ENCODE data around the gene CERS6.
"Not testable (repeated sequence)": the region's sequence is repeated elsewhere in the genome, so short reads cannot be mapped to it uniquely, and the experiment has no call there.

The CERS6 gene

DNA sequence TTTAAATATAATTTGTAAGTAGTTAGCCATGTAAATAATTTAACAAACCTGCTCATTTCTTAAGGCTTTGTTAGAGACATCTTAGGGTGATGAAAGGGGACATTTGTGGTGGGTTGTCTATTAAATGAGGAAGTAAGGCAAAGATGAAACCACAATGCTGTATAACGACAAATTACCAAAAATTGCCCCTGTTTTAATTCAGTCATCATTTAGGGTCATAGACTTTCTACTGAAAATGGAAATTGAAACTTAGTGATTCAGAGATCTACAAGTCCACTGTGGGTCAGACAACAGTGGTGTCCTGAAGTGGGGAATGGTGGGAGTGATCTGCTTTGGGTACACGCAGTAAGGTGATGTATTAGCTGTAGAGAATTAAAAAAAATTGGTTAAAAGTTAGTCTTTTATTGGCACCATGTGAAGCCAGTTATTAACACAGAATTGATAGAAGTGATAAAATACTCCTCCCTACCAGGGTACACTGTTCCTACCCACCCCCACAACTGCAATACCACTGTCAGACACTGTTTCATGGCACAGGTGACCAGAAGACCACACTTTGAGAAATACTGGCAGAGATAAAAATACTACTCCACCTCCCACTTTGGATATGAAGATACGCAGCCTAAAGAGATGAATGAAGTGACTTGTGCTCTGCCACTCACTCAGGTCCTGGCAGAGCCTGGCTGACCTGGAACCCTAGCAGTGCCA lies 13.4 kb downstream of the CERS6 start:
- no peak for DNase-seq

DNA sequence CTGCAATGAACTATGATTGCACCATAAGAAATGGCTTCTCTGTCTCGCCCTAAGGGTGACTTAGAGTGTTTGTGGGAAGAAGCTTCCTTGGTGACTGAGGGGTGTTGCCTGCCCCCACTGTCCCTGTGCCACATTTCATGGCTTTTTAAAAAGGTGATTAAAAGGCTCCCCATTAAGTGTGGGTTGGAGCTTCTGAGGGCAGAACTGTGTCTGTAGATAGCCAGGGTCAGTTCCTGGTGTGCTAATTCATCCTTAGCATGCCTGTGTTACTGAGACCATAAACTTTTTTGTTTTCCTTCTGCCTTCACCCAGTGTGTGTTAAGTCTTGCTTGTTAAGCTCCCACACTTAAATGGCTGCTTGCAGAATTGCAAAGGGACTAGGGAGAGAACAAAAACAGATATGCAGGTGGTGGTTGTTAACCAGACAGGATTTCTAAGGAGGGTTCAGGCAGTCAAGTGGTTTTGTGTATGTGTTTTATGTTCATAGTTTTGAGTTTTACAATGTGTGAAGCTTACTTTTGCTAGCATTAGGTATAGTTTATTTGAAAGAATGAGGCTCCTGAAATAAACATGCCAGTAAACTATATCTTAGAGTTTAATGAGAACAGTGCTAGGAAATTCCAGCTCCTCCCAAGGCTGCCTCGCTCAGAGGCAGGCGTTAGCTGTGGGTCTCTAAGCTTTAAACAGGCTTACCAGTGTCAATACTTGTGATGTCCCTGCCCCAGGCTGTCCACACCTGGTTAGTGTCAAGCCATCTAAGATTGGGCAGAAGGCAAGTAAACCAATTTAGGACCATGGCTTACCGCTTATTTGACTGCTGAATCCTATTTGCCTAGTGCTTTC lies 14.5 kb downstream of the CERS6 start:
- DNase-seq: no peak

DNA sequence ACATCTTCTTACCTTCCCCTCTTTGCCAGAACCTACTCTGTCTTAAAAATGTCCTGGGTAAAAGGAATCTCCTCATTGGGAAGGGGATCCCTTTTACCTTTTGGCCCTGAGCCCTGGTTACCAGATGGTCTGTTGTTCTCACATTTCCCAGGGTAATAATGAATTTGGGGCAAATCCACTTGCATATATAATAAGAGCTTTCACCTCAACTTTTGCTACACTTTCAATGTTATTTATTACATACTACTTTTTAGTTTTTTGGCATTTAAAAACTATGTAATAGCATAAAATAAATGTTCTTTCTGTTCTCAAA lies 15.0 kb downstream of the CERS6 start:
- DNase-seq: no peak

DNA sequence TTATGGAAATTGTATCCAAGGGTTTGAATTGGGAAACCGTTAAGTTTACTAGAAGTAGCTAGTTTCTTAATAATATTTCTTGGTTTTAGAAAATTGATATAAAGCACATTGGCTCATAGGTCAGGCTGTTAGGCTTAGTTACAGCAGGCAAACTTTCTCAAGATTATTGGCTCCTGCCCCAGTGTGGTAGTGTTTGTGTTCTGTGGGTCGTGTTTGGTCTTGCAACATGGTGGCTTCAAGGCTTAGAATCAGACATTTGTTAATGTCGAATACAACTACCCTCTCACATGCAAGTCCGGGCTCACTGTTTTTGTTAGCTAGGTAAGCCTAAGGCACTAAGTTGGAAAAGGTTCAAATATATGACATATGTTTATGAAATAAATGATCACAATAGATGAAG lies 19.6 kb downstream of the CERS6 start:
- DNase-seq: no peak

DNA sequence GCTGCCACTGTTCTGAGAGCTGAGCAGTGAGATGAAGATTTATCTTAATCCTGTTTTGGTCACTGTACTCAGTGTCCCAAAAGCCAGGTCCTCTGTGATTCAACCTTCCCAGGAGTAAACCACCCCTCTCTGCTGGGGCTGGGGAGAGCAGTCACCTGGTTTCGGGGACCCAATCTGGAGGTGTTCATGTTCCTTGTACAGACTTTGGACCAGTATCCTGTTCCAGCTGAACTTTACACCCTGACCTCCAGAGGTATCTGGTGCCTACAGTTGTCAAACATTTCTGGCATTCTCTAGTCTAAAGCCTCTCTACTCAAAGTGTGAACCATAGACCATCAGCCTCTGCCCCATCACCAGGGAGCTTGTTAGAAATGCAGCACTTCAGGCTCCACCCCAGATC lies 22.1 kb downstream of the CERS6 start:
- no peak for DNase-seq

DNA sequence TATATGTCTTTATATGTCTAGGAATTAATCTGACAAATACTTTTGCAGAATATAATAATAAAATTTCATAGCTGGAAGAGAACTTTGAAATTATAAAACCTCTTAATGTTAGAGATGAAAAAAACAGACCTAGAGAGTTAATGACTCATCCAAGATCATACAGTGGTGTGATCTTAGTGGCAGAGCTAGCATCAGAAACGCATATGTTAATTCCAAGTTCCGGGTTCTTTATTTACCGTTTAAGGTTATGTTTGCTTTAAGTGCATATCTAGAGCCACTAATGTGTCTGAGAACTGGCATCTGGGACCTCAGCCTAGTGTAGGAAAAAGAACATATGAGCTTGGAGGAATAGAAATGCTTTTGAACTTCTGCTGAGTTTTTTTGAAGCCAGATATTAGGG lies 24.3 kb downstream of the CERS6 start:
- DNase-seq: no peak

DNA sequence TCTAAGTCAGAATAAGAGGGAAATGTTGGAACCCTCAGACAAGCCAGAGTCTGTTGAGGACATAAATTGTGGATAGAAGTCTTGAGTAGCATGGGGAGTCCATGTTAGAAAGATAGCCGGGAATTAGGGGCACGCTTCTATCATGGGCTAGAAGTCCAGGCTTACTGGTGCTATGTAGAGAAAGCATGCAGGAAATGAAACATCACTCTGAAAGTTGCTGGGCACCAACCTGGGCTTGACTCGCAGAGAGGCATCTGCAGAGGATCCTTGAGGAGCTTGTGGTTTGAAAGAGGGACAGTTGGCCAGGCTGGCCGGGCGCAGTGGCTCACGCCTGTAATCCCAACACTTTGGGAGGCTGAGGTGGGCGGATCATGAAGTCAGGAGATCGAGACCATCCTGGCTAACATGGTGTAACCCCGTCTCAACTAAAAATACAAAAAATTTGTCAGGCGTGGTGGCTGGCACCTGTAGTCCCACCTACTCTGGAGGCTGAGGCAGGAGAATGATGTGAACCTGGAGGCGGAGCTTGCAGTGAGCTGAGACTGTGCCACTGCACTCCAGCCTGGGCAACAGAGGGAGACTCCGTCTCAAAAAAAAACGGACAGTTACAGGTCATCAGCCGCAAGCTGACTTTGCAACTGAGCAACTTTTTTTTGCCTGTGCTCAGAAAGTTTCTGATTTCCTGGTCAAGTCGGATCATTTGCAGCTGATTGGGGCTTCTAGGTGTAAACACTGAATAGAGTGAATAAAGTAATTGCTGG lies 24.9 kb downstream of the CERS6 start:
- DNase-seq: no peak

DNA sequence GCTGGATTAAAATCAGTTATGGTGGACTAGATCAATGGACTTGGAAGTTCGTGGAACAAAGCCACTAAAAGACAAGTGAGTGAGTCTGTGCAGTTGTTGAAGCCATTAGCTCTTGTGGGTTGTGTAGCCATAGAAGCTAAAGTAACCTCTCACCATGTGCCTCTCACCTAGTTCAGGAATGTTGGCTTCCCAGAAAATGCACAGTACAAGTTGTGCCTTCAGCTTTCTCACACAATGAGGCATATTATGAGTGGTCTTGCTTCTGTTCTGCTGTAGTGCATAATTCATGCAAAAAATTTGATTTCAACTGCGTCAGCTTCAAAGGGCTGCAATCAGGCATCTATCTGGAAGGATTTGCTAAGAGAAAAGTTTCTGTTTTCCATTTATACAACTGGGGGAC lies 26.2 kb downstream of the CERS6 start:
- DNase-seq: no peak

DNA sequence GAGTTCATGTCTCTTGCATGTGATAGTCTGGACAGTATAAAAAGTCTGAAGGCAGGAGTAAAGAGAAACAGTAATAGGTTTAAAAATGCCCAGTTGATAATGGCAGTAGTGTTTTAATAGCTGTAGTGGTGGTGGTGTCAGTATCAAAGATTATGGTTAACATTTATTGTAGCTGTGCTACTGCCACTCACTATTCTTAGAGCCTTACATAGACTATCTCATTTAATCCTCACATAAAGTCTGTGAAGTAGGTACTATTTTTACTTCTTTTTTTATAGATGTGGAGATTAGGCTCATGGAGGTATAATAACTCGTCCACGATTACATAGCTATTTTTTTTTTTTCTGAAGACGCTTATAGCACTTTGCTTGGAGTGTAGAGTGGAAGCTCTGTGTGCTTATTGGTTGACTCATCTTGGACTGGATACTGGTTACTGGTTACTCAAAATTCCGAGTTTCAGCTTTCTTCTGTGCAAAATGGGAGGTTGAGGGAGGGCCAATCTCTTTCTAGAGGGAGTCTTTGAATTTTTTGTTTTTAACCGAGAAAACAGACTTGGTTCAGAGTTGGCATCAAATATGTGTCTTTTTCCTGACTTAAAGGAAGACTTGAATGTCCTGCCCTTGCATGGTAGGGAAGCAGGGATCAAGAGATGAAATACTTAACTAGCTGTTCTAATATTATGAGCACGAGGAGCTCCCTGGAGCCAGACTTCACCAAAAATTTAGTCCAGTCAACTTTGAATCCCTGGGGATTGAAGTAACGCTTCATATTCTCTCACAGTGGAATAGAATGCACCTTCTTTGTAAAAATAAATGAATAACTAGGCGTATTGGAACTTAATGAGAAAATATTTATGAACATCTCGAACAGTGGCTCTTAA lies 27.1 kb downstream of the CERS6 start:
- no peak for DNase-seq

DNA sequence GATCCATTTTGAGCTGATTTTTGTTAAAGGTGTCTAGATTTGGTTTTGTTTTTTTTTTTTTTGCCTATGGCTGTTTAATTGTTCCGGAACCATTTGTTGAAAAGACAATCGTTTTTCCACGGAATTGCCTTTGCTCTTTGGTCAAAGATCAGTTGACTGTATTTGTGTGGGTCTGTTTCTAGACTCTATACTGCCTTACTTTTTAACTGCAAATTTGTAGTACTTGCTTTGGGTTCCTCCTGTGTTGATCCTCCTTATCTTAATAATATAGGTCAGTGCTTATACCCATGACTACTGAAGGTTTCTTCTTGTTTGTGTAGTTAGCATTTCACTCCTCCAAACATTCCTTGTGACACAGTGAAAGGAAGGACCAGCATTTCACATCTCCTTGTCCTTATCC lies 30.4 kb downstream of the CERS6 start:
- DNase-seq: no peak

DNA sequence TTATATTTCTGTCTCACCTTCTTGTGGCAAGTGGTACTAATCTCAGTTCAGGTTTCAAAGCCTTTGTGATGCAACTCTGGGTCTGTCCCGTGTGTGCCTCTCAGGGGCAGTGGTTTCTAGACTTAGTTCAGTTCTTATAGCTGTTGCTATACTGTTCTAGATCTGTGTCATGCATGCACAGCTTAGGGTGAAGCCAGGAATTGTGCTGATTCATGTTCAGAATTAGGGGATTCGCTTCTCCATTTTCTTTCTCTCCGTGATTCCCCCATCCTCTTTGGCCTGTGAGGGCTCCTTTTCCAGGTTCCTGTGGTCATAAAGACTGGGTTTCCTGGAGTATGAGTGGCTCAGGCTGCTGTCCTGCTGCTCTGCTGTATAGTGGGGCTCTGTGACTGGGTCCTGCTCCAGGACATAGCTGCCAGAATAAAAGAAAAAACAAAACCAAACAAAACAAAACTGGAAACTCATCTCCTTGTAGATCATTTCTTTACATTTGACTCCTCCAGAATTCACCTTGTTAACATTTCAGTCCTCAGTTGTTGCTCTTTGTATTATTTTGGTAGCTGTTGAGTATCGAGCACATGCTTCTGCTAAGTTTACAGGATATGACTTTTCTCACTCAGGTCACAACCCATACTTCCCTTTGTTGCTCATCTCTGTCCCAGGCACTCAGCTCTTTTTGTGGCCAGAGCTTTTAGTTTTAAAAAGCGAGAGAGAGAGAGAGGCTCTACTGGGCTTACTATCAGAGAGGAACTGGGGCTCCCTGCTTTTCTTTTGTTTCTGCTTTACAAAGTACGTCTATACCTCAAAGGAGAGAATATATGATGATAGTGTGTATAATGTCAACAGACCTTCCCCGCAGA lies 34.2 kb downstream of the CERS6 start:
- no peak for DNase-seq

DNA sequence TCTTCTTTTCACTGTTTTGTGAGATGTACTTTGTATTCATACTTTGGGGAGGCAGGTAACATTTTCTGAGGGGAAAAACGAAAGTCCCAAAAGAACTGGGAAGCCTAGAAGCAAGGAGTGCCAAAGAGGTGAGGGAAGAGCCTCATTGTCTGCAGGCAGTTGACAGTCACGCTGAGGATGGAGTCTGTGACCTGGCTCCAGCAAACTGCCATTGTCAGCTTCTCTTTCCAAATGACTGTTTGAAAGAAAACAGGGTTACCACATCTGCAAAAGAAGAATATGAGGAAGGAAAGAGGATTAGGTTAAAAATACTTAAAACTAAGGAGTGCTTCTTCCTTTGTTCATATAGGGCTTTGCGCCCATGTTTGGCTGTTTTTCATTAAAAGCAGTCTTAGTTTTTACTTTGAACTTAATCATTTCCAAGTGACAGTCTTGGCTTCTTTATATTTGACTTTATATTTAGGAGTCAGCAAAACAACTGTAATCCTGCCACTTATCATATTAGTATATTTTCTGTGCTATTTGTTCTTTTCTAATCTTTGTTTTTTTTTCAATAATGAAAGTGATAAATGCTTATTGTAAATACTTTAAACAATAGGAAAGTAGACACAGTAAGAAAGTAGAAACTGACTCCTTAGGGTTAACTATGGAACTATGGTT lies 35.0 kb downstream of the CERS6 start:
- DNase-seq: no peak

DNA sequence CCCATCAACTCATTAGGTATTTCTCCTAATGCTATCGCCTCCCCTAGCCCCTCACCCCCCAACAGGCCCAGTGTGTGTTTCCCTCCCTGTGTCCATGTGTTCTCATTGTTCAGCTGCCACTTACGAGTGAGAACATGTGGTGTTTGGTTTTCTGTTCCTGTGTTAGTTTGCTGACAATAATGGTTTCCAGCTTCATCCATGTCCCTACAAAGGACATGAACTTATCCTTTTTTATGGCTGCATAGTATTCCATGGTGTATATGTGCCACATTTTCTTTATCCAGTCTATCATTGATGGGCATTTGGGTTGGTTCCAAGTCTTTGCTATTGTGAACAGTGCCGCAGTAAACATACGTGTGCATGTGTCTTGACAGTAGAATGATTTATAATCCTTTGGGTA lies 35.7 kb downstream of the CERS6 start:
- DNase-seq: not testable (repeated sequence)

DNA sequence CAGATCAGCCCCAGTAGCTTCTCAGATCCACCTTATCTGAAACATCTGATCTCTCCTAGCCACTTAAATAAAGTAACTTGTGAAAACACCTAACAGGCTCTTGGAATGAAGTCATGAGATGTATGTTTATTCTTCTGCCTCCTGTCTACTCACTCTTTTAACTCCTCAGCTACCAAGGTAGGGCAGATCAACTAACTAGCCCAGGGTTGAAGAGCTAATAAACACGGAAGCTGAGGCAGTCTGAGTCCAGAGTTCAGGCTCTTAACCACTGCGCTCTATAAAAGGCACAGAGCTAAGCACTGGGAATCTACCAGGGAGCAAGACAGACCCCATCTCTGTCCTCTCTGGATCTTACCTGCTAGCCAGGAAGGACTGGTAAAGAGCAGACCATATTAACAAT lies 37.1 kb downstream of the CERS6 start:
- DNase-seq: not testable (repeated sequence)

DNA sequence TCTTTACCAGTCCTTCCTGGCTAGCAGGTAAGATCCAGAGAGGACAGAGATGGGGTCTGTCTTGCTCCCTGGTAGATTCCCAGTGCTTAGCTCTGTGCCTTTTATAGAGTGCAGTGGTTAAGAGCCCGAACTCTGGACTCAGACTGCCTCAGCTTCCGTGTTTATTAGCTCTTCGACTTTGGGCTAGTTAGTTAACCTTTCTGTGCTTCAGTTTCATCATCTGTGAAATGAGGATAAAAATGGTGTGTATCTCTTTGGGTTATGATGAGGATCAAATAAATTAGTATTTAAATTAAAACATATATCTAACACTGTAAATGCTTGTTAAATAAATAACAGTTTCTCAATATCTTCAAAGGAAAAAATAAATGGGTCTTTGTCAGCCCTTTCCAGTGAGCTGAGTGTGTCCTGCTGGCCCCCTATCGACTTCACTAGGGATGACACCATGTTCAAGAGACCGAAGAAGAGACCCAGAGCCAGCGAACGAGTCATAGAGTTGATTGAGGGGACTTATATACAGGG lies 38.2 kb downstream of the CERS6 start:
- no peak for DNase-seq

DNA sequence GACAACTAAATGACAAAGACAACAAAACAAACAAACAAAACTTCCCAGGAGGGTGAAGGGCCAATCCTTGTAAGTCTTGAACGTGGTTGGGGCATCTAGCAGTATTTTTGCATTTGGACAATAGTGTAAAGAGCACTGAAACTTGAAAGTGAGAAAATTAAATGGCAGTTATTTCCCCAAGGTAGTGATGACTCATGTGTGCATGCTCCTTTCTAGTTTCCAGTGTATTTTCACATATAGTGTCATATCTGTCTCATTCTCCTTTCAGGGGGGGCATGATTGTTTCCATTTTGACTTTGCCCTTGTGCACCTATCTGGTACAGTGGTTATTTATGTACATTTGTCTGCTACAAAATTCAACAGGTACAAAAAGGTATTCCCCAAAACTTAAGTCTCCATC lies 39.5 kb downstream of the CERS6 start:
- no peak for DNase-seq

DNA sequence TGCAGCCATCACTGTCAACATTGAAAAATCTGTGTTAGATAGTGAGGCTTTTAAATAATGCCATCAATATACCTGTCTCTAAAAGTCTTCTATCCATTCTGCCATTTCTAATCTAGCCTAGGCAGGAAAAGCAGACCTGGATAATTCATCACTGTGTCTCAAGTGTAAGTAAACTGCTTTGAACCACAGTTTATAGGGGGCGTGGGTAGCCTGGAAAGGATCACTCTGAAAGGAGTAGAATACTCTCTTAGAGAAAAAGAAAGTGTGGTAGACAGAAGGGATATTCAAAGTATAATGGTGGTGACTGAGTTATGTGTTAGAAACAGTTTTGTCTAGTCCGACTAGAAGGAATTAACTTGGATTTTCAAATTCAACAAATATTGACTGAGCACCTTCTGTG lies 40.8 kb downstream of the CERS6 start:
- DNase-seq: no peak

DNA sequence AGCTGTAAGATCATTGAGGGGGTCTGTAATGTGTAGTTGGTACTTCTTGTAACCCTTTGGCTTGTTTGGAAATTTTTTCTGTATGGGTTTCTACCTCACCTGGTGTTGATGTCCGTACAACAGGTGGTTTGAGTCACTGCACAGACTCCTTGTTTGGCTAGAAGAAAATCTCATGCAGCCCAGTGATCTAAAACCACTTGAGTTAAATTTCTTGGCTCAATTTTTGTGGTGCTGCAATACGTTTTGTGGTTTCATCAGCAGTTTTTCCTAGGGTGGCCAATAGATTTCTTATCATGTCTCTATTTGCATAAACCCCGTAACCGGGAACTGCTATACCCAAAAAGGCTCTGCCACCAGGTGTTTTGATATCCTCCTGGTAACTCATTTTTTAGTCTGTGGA lies 43.4 kb downstream of the CERS6 start:
- DNase-seq: no peak

DNA sequence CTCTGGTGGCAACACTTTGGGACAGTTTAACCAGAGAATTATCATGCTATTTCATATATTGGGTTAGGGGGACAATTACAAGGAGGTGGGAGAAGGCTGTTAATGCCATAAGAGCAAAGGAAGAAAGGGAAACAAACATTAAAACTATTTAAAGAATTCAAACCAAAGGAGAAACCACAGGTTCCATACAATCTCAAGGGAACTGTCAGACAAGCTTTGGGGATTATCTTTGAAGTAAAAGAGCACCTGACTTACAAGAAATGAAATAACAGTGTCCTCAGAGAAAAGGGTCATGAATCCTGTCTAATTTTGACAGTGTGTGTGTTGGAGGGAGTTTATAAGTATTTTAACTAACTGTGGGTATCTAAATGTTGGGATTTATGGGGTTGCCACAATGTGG lies 44.4 kb downstream of the CERS6 start:
- DNase-seq: no peak

DNA sequence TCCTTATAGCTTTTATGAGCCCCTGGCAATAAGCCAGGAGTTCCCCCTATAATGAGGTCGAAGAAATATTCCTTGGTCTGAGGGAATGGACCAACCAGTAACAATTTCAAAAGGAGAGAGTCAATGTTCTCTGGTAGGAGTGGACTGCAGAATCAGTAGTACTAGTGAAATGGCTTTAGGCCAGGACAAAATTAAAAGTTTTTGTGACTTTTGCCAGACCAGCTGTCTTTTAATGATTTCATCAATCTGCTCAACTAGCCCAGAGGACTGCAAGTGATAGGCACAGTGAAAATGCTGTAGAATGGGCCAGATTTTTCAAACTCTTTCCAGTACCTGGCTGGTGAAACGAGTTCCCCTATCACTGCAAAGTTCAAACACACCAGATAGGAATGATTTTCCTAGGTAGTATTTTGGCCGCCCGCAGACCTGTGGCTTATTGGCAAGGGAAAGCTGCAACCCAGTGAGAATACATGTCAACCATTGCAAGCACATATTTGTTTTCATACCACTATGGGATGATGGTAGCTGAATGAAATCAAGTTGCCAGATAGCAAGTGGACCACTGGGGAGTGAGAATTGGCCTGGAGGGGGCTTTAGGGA lies 45.5 kb downstream of the CERS6 start:
- no peak for DNase-seq

DNA sequence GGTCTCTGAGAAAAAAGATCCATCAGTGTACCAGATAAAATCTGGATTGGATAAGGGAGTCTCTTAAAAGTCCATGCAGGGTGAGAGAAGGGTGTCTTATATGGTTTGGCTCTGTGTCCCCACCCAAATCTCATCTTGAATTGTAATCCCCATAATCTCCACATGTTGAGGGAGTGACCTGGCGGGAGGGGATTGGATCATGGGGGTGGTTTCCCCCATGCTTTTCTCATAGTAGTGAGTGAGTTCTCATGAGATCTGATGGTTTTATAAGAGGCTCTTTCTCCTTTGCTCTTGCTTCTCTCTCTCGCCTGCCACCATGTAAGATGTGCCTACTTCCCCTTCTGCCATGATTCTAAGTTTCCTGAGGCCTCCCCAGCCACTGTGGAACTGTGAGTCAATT lies 46.8 kb downstream of the CERS6 start:
- DNase-seq: not testable (repeated sequence)
